ENCODE data around the gene DDIT4L.

DNA sequence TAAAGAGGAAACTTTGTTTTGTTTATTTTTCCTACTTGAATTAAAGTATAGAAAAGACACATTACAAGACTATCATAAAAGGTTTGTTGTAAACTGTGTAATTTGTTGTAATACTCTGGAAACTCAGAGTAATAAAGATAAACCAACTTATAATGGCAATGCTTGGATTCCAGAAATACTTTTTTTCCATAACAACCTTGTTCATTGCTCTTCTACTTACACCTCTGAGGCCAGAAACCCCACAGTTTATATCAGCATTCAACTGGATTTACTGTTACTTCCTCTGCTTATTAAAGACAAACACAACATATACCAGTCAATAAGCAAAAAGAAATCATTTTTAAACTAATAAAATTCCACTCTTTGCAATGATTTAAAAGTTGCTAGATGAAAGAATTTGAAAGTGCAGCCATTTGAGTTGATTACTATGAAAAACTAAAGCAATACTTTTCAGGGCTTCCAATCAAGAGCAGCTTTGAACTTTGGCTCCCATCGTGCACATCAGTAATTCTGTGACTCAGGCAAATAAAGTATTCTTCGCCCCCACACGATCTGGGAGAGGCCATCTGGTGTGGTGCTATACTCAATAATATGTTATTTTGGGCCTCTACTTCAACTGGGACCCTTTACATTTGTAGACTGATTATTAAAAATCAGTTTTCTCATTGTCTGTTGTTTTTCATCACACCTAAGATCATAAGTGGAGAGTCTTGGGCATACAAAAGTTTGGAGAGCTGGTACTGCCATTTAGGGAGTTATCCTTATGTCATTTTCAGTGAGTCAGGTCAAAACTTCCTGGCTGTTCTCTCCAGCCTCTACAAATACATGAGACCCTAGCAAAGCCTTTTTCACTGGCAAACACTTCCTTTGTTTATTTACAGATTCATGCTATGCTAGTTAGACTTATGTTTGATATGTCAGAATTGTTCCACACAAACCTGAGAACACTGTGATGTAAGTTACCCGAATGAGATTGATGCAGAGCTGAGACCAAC is 20.5 kb downstream of the DDIT4L start:
- TF ChIP-seq POLR2AphosphoS5 (IDR thresholded peaks at IDR 0.05; ENCODE audit: low read depth) (no peak), CREB1 (CRISPR knock-in tag; IDR thresholded peaks at IDR 0.05; ENCODE audit: low read depth) (no peak), EZH2 (IDR thresholded peaks at IDR 0.05; ENCODE audit: low read depth, unreplicated experiment) (no peak), EZH2phosphoT487 (IDR thresholded peaks at IDR 0.05; ENCODE audit: unreplicated experiment) (no peak)
- TF ChIP-seq, protein P1, sequence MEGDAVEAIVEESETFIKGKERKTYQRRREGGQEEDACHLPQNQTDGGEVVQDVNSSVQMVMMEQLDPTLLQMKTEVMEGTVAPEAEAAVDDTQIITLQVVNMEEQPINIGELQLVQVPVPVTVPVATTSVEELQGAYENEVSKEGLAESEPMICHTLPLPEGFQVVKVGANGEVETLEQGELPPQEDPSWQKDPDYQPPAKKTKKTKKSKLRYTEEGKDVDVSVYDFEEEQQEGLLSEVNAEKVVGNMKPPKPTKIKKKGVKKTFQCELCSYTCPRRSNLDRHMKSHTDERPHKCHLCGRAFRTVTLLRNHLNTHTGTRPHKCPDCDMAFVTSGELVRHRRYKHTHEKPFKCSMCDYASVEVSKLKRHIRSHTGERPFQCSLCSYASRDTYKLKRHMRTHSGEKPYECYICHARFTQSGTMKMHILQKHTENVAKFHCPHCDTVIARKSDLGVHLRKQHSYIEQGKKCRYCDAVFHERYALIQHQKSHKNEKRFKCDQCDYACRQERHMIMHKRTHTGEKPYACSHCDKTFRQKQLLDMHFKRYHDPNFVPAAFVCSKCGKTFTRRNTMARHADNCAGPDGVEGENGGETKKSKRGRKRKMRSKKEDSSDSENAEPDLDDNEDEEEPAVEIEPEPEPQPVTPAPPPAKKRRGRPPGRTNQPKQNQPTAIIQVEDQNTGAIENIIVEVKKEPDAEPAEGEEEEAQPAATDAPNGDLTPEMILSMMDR (conservative IDR thresholded peaks at IDR 0.05; ENCODE audit: low read depth in 2 of 2), result no peak
- TF ChIP-seq, protein P2, sequence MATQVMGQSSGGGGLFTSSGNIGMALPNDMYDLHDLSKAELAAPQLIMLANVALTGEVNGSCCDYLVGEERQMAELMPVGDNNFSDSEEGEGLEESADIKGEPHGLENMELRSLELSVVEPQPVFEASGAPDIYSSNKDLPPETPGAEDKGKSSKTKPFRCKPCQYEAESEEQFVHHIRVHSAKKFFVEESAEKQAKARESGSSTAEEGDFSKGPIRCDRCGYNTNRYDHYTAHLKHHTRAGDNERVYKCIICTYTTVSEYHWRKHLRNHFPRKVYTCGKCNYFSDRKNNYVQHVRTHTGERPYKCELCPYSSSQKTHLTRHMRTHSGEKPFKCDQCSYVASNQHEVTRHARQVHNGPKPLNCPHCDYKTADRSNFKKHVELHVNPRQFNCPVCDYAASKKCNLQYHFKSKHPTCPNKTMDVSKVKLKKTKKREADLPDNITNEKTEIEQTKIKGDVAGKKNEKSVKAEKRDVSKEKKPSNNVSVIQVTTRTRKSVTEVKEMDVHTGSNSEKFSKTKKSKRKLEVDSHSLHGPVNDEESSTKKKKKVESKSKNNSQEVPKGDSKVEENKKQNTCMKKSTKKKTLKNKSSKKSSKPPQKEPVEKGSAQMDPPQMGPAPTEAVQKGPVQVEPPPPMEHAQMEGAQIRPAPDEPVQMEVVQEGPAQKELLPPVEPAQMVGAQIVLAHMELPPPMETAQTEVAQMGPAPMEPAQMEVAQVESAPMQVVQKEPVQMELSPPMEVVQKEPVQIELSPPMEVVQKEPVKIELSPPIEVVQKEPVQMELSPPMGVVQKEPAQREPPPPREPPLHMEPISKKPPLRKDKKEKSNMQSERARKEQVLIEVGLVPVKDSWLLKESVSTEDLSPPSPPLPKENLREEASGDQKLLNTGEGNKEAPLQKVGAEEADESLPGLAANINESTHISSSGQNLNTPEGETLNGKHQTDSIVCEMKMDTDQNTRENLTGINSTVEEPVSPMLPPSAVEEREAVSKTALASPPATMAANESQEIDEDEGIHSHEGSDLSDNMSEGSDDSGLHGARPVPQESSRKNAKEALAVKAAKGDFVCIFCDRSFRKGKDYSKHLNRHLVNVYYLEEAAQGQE (IDR thresholded peaks at IDR 0.05; ENCODE audit: unreplicated experiment), result no peak
